Measurements from ENCODE around the gene ACSL4. TPM values are rescaled to one million over a fixed set of nuclear protein-coding genes. Genes with fewer than 3 reads are reported as not detected.
"Not testable (repeated sequence)": the region's sequence is repeated elsewhere in the genome, so short reads cannot be mapped to it uniquely, and the experiment has no call there.

ACSL4 gene
- total RNA-seq, 1 donor from 2014 or later: 18.5 TPM

- H3K36me3 ChIP-seq: no peaks in the 10 kb centered on the region
- DNase-seq (ENCODE audit: low spot score in 2 of 2): no peak
- peak overlapping the region; percentile 40 to 52 for H3K27ac ChIP-seq
- H3K4me3 ChIP-seq: peak overlapping the region; percentile 12 to 34
- intact Hi-C loops (cut with DNase I): no loop called here
- H3K4me1 ChIP-seq: peaks cover 0 to 6% of the 10 kb centered on the region in 2 donors
- no peaks in the 10 kb centered on the region for H3K9me3 ChIP-seq
- TF ChIP-seq, protein P1, sequence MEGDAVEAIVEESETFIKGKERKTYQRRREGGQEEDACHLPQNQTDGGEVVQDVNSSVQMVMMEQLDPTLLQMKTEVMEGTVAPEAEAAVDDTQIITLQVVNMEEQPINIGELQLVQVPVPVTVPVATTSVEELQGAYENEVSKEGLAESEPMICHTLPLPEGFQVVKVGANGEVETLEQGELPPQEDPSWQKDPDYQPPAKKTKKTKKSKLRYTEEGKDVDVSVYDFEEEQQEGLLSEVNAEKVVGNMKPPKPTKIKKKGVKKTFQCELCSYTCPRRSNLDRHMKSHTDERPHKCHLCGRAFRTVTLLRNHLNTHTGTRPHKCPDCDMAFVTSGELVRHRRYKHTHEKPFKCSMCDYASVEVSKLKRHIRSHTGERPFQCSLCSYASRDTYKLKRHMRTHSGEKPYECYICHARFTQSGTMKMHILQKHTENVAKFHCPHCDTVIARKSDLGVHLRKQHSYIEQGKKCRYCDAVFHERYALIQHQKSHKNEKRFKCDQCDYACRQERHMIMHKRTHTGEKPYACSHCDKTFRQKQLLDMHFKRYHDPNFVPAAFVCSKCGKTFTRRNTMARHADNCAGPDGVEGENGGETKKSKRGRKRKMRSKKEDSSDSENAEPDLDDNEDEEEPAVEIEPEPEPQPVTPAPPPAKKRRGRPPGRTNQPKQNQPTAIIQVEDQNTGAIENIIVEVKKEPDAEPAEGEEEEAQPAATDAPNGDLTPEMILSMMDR (IDR thresholded peaks at IDR 0.05): no peak
- no peaks in the 10 kb centered on the region for H3K27me3 ChIP-seq
These were observed 4.9 kb downstream of the ACSL4 start for GRCh38 chrX:109728173-109728535.

DNA sequence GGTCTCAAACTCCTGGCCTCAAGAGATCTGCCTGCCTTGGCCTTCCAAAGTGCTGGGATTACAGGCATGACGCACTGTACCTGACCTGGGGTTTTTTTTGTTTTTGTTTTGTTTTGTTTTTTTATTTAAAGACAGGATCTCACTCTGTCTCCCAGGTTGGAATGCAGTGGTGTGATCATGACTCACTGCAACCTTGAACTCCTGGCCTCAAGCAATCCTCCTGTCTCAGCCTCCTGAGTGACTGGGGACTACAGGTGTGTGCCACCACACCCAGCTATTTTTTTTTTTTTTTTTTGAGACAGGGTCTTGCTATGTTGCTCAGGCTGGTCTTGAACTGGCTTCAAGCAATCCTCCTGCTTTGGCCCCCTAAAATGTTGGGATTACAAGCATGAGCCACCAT is 8.1 kb downstream of the ACSL4 start:
- intact Hi-C loops (cut with DNase I); H3K36me3 ChIP-seq; H3K9me3 ChIP-seq: not testable (repeated sequence)

GRCh38 chrX:109720947-109721346 is 12.1 kb downstream of the ACSL4 start:
- intact Hi-C loops (cut with DNase I): no loop called here
- TF ChIP-seq, protein P1 (IDR thresholded peaks at IDR 0.05): no peak
- Histone ChIP-seq H3K36me3 (no peaks in the 10 kb centered on the region), H3K4me1 (peaks cover 0 to under 1% of the 10 kb centered on the region in 2 donors), H3K4me3 (no peak overlapping the region), H3K27ac (no peak overlapping the region), H3K9me3 (no peaks in the 10 kb centered on the region), H3K27me3 (no peaks in the 10 kb centered on the region)
- DNase-seq (ENCODE audit: low spot score in 2 of 2): no peak

More for the DNA sequence above, 8.1 kb downstream of the ACSL4 start:
- H3K4me3 ChIP-seq; H3K4me1 ChIP-seq; DNase-seq (ENCODE audit: low spot score in 2 of 2); H3K27ac ChIP-seq; H3K27me3 ChIP-seq: not testable (repeated sequence)

GRCh38 chrX:109719264-109719663 is 13.8 kb downstream of the ACSL4 start:
- Histone ChIP-seq H3K27me3 (no peaks in the 10 kb centered on the region), H3K4me3 (no peak overlapping the region), H3K27ac (no peak overlapping the region), H3K36me3 (no peaks in the 10 kb centered on the region), H3K4me1 (no peaks in the 10 kb centered on the region), H3K9me3 (no peaks in the 10 kb centered on the region)
- TF ChIP-seq, protein P1 (IDR thresholded peaks at IDR 0.05): no peak
- intact Hi-C loops (cut with DNase I): no loop called here
- DNase-seq (ENCODE audit: low spot score in 2 of 2): no peak

DNA sequence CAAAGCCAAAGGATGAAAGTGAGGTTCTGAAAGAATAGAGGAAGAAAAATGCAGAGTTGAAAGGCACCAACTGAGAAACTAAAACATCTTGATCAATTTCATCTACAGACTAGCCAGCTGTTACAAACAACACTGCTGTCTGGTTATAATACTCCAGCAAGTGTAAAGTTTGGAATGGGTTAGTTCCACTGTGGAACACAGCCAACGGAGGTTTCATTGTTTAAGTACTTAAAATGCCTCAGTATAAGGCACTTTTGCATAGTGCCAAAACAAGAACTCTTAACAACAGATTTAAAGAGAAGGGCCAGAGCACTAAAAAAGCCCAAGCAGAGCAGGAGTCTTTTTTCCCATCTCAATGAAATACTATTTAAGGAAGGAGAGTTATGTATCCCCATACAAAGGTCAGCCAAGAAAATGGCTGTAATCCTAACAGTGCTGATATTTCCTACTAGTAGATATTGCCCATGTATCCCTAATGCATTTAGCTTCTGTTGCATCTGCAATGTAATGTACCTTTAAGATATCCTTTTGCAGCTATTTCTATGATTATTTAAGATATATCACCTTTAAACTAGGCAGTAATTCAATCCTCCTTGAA is 16.5 kb downstream of the ACSL4 start:
- no peak for DNase-seq (ENCODE audit: low spot score in 2 of 2)
- Histone ChIP-seq H3K4me3 (no peak overlapping the region), H3K4me1 (peaks cover 0 to 2% of the 10 kb centered on the region in 2 donors), H3K27ac (no peak overlapping the region), H3K9me3 (no peaks in the 10 kb centered on the region), H3K27me3 (no peaks in the 10 kb centered on the region), H3K36me3 (no peaks in the 10 kb centered on the region)
- intact Hi-C loops (cut with DNase I): no loop called here
- TF ChIP-seq, protein P1 (IDR thresholded peaks at IDR 0.05): no peak

GRCh38 chrX:109714340-109714958 is 18.6 kb downstream of the ACSL4 start:
- no peak overlapping the region for H3K27ac ChIP-seq
- TF ChIP-seq, protein P1 (IDR thresholded peaks at IDR 0.05): no peak
- intact Hi-C loops (cut with DNase I): loop anchor here (5.0 kb wide), 1 partner anchor 143 kb away; no protein-coding TSS in a partner anchor

More at GRCh38 chrX:109714340-109714958, 18.6 kb downstream of the ACSL4 start:
- H3K36me3 ChIP-seq: no peaks in the 10 kb centered on the region
- H3K4me3 ChIP-seq: no peak overlapping the region
- no peaks in the 10 kb centered on the region for H3K27me3 ChIP-seq
- no peaks in the 10 kb centered on the region for H3K9me3 ChIP-seq
- no peak for DNase-seq (ENCODE audit: low spot score in 2 of 2)
- H3K4me1 ChIP-seq: peaks cover 0 to 2% of the 10 kb centered on the region in 2 donors

Data from ascending aorta (tissue), 2 donors.